PC-9 (cell line): ENCODE results near the gene LAMB4. TPM values are rescaled to one million over a fixed set of nuclear protein-coding genes. Genes with fewer than 3 reads are reported as not detected.

ENCODE experiments used
- BruUV-seq: library from RNA; stranded (reverse); fragments of 400-500 nt; replicated peaks from 2 replicates; lab custom pipeline; 2021; lab: Mats Ljungman, UMichigan
- CTCF ChIA-PET: fragments of 300-600 bp; sonication (Branson Sonifier 250); formaldehyde crosslinking; loops from one replicate; lab custom pipeline; 2022; ENCODE audit warnings: antibody characterized with exemption; lab: Charles Lee
- POLR2A ChIA-PET: fragments of 300-600 bp; sonication (Branson Sonifier 250); formaldehyde crosslinking; loops from one replicate; lab custom pipeline; 2022; ENCODE audit warnings: antibody characterized with exemption; ENCODE audit not compliant: unreplicated experiment; lab: Charles Lee
- DNase-seq, 2 experiments: peaks; one replicate each; pipeline versions ENCODE4 v3.0.0 to v3.0.0-alpha.2; 2015 to 2022; ENCODE audit warnings: mixed read lengths in 1 of 2
- H2AFZ ChIP-seq: fragments of 200-600 bp; sonication (generic); 2 replicates; pipeline ENCODE4 v1.8.1; 2017; ENCODE audit warnings: antibody characterized with exemption
- H3F3A ChIP-seq: fragments of 200-600 bp; sonication (generic); 2 replicates; pipeline ENCODE4 v1.8.1; 2017; ENCODE audit warnings: antibody characterized with exemption, mild to moderate bottlenecking, low read depth; ENCODE audit not compliant: insufficient read depth
- H3K27ac ChIP-seq: fragments of 200-600 bp; sonication (generic); 2 replicates; pipeline ENCODE4 v1.6.1; 2016; ENCODE audit warnings: mixed run types
- H3K27me3 ChIP-seq: fragments of 200-600 bp; sonication (generic); 2 replicates; pipeline ENCODE4 v1.6.1; 2016; ENCODE audit warnings: low read depth, mixed run types; ENCODE audit not compliant: insufficient read depth
- H3K36me3 ChIP-seq: fragments of 200-600 bp; sonication (generic); 2 replicates; pipeline ENCODE4 v1.6.1; 2016; ENCODE audit warnings: low read depth, mixed run types
- H3K4me1 ChIP-seq: fragments of 200-600 bp; sonication (generic); replicated peaks from 2 replicates; pipeline ENCODE4 v1.6.1; 2016; ENCODE audit warnings: mixed run types; ENCODE audit not compliant: insufficient read depth
- H3K4me2 ChIP-seq: fragments of 200-600 bp; sonication (generic); 2 replicates; pipeline ENCODE4 v1.6.1; 2017; ENCODE audit warnings: mixed run types
- H3K4me3 ChIP-seq: fragments of 200-600 bp; sonication (generic); 2 replicates; pipeline ENCODE4 v1.6.1; 2016; ENCODE audit warnings: mixed run types
- H3K79me2 ChIP-seq: fragments of 200-600 bp; sonication (generic); 2 replicates; pipeline ENCODE4 v1.6.1; 2017; ENCODE audit warnings: low read depth, mixed run types
- H3K9me2 ChIP-seq: fragments of 200-600 bp; sonication (generic); 2 replicates; pipeline ENCODE4 v1.8.1; 2017; ENCODE audit warnings: mild to moderate bottlenecking; ENCODE audit not compliant: insufficient read depth
- H3K9me3 ChIP-seq: fragments of 200-600 bp; sonication (generic); 2 replicates; pipeline ENCODE4 v1.8.1; 2016; ENCODE audit warnings: low read depth; ENCODE audit not compliant: insufficient read depth
- H4K20me1 ChIP-seq: fragments of 200-600 bp; sonication (generic); 2 replicates; pipeline ENCODE4 v1.8.1; 2017; ENCODE audit not compliant: insufficient read depth
- CTCF ChIP-seq: fragments of 200-600 bp; sonication (generic); conservative IDR thresholded peaks from 2 replicates; pipeline ENCODE4 v1.6.1; 2017; ENCODE audit warnings: mixed run types, antibody characterized with exemption, mild to moderate bottlenecking, moderate library complexity
- EZH2 ChIP-seq: fragments of 200-600 bp; sonication (generic); IDR thresholded peaks from 2 replicates; pipeline ENCODE4 v1.8.0; 2017; ENCODE audit warnings: antibody characterized with exemption, low read depth
- intact Hi-C: fragments of 100-400 bp; cut with micrococcal nuclease; formaldehyde crosslinking; loops from one replicate; pipeline ENCODE4 v1.10.0; 2022; ENCODE audit not compliant: unreplicated experiment
- total RNA-seq: library from RNA; stranded (reverse); gene quantifications from 2 replicates; pipeline ENCODE4 v1.2.3, GENCODE V29; 2021

The LAMB4 gene
- total RNA-seq, 1 experiment from 2014 or later = 0.83 TPM

- BruUV-seq = no TSS peak
- Histone ChIP-seq H3K27ac (no peak overlapping the region), H3F3A (no peaks in the 10 kb centered on the region), H3K9me2 (no peaks in the 10 kb centered on the region; the same call in 1 of the 2 replicates), H3K4me3 (no peak overlapping the region), H3K36me3 (no peaks in the 10 kb centered on the region), H3K27me3 (no peaks in the 10 kb centered on the region), H2AFZ (no peak overlapping the region), H3K9me3 (no peaks in the 10 kb centered on the region), H3K79me2 (no peaks in the 10 kb centered on the region), H4K20me1 (no peaks in the 10 kb centered on the region), H3K4me1 (no peaks in the 10 kb centered on the region), H3K4me2 (no peak overlapping the region)
- no peak for TF ChIP-seq CTCF
- no peak for TF ChIP-seq EZH2
- DNase-seq = no peak
- intact Hi-C loops = no loop called here
- ChIA-PET POLR2A (no interaction called here), CTCF (interaction anchor here (0.7 kb wide), 1 partner anchor 334 kb away, joined by 3 read pairs; no protein-coding TSS in a partner anchor)
Measured at GRCh38 chr7:108135446-108136190, 5.5 kb upstream of the LAMB4 start.

- ChIA-PET POLR2A (no interaction called here), CTCF (no interaction called here)
- Histone ChIP-seq H3K4me2 (no peak overlapping the region), H3K9me2 (no peaks in the 10 kb centered on the region; the same call in 1 of the 2 replicates), H3K4me3 (no peak overlapping the region), H3K27ac (no peak overlapping the region), H3K27me3 (no peaks in the 10 kb centered on the region), H3K79me2 (no peaks in the 10 kb centered on the region), H4K20me1 (no peaks in the 10 kb centered on the region), H3K36me3 (no peaks in the 10 kb centered on the region), H3K4me1 (no peaks in the 10 kb centered on the region), H2AFZ (no peak overlapping the region), H3F3A (no peaks in the 10 kb centered on the region), H3K9me3 (no peaks in the 10 kb centered on the region)
- DNase-seq = no peak
- no TSS peak for BruUV-seq
- TF ChIP-seq EZH2 = no peak
- TF ChIP-seq CTCF = no peak
- intact Hi-C loops = no loop called here
Measured at GRCh38 chr7:108134486-108134885, 4.3 kb upstream of the LAMB4 start.

- Histone ChIP-seq H3F3A (no peaks in the 10 kb centered on the region), H3K4me2 (no peak overlapping the region), H3K27ac (no peak overlapping the region), H2AFZ (no peak overlapping the region), H3K4me3 (no peak overlapping the region), H3K79me2 (no peaks in the 10 kb centered on the region), H3K9me3 (no peaks in the 10 kb centered on the region), H3K36me3 (no peaks in the 10 kb centered on the region), H3K4me1 (no peaks in the 10 kb centered on the region), H4K20me1 (no peaks in the 10 kb centered on the region), H3K9me2 (no peaks in the 10 kb centered on the region; the same call in 1 of the 2 replicates), H3K27me3 (no peaks in the 10 kb centered on the region)
- TF ChIP-seq CTCF (no peak), EZH2 (no peak)
- no TSS peak for BruUV-seq
- intact Hi-C loops = no loop called here
- CTCF ChIA-PET = no interaction called here
- POLR2A ChIA-PET = no interaction called here
- DNase-seq = peak in 1 of 2 experiments; percentile 8
Measured at GRCh38 chr7:108132551-108133265, 2.5 kb upstream of the LAMB4 start.
